A673 (cell line): ENCODE measurements around the gene NEK6. TPM values are rescaled to one million over a fixed set of nuclear protein-coding genes. Genes with fewer than 3 reads are reported as not detected.

ENCODE experiments used
- BruUV-seq: library from RNA; stranded (reverse); fragments of 400-500 nt; replicated peaks from 2 replicates; lab custom pipeline; 2021; lab: Mats Ljungman, UMichigan
- CTCF ChIA-PET: fragments of 300-600 bp; sonication (Branson Sonifier 250); formaldehyde crosslinking; loops from one replicate; lab custom pipeline; 2022; ENCODE audit warnings: antibody characterized with exemption; lab: Charles Lee
- POLR2A ChIA-PET: fragments of 300-600 bp; sonication (Branson Sonifier 250); formaldehyde crosslinking; loops from one replicate; lab custom pipeline; 2022; ENCODE audit warnings: antibody characterized with exemption; ENCODE audit not compliant: low non-redundant PET; lab: Charles Lee
- DNase-seq: peaks from one replicate; pipeline ENCODE4 v3.0.0-alpha.2; 2015; ENCODE audit warnings: low spot score
- H3K27ac ChIP-seq: fragments of 200-600 bp; sonication (generic); 2 replicates; pipeline ENCODE4 v1.5.1; 2016; ENCODE audit warnings: mixed run types, low read depth, mild to moderate bottlenecking, mixed read lengths, antibody characterized with exemption, low read length; ENCODE audit not compliant: poor library complexity, severe bottlenecking
- H3K27me3 ChIP-seq: fragments of 200-600 bp; sonication (generic); replicated peaks from 2 replicates; pipeline ENCODE4 v1.6.1; 2017; ENCODE audit warnings: mixed run types, low read depth, mild to moderate bottlenecking, mixed read lengths, antibody characterized with exemption, low read length; ENCODE audit not compliant: insufficient read depth, poor library complexity
- H3K36me3 ChIP-seq: fragments of 200-600 bp; sonication (generic); 2 replicates; pipeline ENCODE4 v1.6.1; 2016; ENCODE audit warnings: mixed run types, mild to moderate bottlenecking, mixed read lengths, antibody characterized with exemption, low read length; ENCODE audit not compliant: insufficient read depth, poor library complexity, severe bottlenecking
- H3K4me1 ChIP-seq: fragments of 200-600 bp; sonication (generic); 2 replicates; pipeline ENCODE4 v1.6.1; 2017; ENCODE audit warnings: mixed run types, mild to moderate bottlenecking, mixed read lengths, antibody characterized with exemption, low read length; ENCODE audit not compliant: insufficient read depth, poor library complexity, severe bottlenecking
- H3K4me3 ChIP-seq: fragments of 200-600 bp; sonication (generic); 2 replicates; pipeline ENCODE4 v1.5.1; 2016; ENCODE audit warnings: low read depth, mixed run types, mild to moderate bottlenecking, mixed read lengths, low read length; ENCODE audit not compliant: poor library complexity, severe bottlenecking
- H3K9me3 ChIP-seq: fragments of 200-600 bp; sonication (generic); 2 replicates; pipeline ENCODE4 v1.6.1; 2016; ENCODE audit warnings: mixed run types, low read depth, mild to moderate bottlenecking, mixed read lengths, antibody characterized with exemption, low read length; ENCODE audit not compliant: poor library complexity, severe bottlenecking
- EZH2 ChIP-seq: fragments of 200-600 bp; sonication (generic); IDR thresholded peaks from 2 replicates; pipeline ENCODE4 v1.6.1; 2017; ENCODE audit warnings: borderline replicate concordance, low read depth, mild to moderate bottlenecking, mixed read lengths, antibody characterized with exemption, low read length; ENCODE audit not compliant: poor library complexity, severe bottlenecking
- intact Hi-C: fragments of 100-400 bp; cut with micrococcal nuclease; formaldehyde crosslinking; loops from one replicate; pipeline ENCODE4 v1.10.0; 2022; ENCODE audit not compliant: unreplicated experiment
- total RNA-seq: library from RNA; stranded (reverse); gene quantifications from 2 replicates; pipeline ENCODE4 v1.2.3, GENCODE V29; 2021
- TF ChIP-seq, protein P1 (sequence below): fragments of 300-800, 200-600 bp; sonication (generic); conservative IDR thresholded peaks from 2 replicates; pipeline ENCODE4 v1.5.1; 2017; ENCODE audit warnings: low read depth, mild to moderate bottlenecking, antibody characterized with exemption, low read length, moderate library complexity, mixed read lengths

The NEK6 gene
- total RNA-seq, 1 experiment from 2014 or later: 23.3 TPM

DNA sequence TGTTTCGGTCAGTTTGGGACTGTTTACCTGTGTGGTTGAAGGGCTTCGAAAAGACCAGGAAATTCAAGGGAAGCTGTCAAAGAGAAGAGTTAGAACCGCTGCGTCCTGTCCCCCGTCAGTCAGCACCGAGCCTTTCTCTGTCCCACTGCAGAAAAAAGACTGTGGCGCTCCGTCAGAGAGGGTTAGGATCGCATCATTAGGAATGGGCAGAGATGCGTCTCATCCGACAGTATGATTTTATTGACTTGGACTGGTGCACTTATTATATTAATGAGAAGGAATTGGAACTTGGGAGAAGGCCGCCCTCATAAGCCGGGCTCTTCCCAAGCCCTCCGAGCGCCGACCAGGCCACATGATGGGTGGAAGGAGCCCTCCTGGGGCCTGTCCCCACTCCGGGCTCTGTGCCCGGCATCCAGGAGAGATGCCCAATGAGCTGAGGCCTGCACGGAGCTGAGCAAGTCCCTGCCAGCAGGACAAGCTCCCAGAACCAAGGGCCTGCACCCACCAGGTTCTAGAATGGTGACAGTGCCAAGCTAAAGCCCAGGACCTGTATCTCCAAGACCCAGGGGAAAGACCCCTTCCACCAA is 71.5 kb downstream of the NEK6 start:
- DNase-seq: no peak
- CTCF ChIA-PET: no interaction called here
- no peaks in the 10 kb centered on the region for H3K27me3 ChIP-seq
- H3K4me3 ChIP-seq: no peak overlapping the region
- H3K4me1 ChIP-seq: no peaks in the 10 kb centered on the region
- H3K27ac ChIP-seq: no peak overlapping the region
- peaks cover 6% of the 10 kb centered on the region for H3K36me3 ChIP-seq
- POLR2A ChIA-PET: no interaction called here
- no TSS peak for BruUV-seq
- intact Hi-C loops: loop anchor here (10.0 kb wide), 1 partner anchor 924 kb away; no protein-coding TSS in a partner anchor
- H3K9me3 ChIP-seq: no peaks in the 10 kb centered on the region
- TF ChIP-seq, protein P1, sequence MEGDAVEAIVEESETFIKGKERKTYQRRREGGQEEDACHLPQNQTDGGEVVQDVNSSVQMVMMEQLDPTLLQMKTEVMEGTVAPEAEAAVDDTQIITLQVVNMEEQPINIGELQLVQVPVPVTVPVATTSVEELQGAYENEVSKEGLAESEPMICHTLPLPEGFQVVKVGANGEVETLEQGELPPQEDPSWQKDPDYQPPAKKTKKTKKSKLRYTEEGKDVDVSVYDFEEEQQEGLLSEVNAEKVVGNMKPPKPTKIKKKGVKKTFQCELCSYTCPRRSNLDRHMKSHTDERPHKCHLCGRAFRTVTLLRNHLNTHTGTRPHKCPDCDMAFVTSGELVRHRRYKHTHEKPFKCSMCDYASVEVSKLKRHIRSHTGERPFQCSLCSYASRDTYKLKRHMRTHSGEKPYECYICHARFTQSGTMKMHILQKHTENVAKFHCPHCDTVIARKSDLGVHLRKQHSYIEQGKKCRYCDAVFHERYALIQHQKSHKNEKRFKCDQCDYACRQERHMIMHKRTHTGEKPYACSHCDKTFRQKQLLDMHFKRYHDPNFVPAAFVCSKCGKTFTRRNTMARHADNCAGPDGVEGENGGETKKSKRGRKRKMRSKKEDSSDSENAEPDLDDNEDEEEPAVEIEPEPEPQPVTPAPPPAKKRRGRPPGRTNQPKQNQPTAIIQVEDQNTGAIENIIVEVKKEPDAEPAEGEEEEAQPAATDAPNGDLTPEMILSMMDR: no peak
- TF ChIP-seq EZH2: no peak

GRCh38 chr9:124330011-124330697 is 72.4 kb downstream of the NEK6 start:
- TF ChIP-seq EZH2: no peak
- TF ChIP-seq, protein P1: no peak
- Histone ChIP-seq H3K4me1 (no peaks in the 10 kb centered on the region), H3K9me3 (no peaks in the 10 kb centered on the region), H3K27ac (no peak overlapping the region), H3K36me3 (peaks cover 6% of the 10 kb centered on the region), H3K4me3 (no peak overlapping the region), H3K27me3 (no peaks in the 10 kb centered on the region)
- intact Hi-C loops: no loop called here
- DNase-seq: no peak
- POLR2A ChIA-PET: no interaction called here
- CTCF ChIA-PET: no interaction called here
- no TSS peak for BruUV-seq

DNA sequence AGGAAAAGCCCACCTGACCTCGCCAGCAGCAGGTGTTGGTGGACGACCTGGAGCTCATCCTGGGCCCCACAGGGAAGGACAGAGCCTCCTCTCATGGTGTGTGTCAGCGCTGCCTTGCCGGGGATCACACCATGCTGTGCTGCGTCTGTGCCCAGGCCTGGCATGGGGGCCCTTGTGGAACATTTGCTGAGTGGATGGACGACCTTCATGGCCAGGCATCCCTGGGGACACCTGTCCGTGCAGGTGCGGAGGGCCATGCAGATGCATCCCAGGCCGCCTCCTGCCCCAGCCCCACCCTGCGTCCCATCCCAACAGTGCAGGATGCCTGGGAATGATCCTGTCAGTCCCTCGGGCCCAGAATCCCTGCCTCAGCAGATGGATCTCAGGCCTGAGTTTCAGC is 73.8 kb downstream of the NEK6 start:
- intact Hi-C loops: no loop called here
- H3K27ac ChIP-seq: no peak overlapping the region
- DNase-seq: no peak
- no peaks in the 10 kb centered on the region for H3K9me3 ChIP-seq
- POLR2A ChIA-PET: no interaction called here
- no peaks in the 10 kb centered on the region for H3K4me1 ChIP-seq
- TF ChIP-seq EZH2: no peak
- TF ChIP-seq, protein P1: no peak
- BruUV-seq: no TSS peak
- H3K4me3 ChIP-seq: no peak overlapping the region
- no peaks in the 10 kb centered on the region for H3K27me3 ChIP-seq
- peaks cover 6% of the 10 kb centered on the region for H3K36me3 ChIP-seq
- CTCF ChIA-PET: no interaction called here
